LHCN-M2 (cell line): ENCODE results near the gene MTFP1. TPM values are rescaled to one million over a fixed set of nuclear protein-coding genes. Genes with fewer than 3 reads are reported as not detected.
A peak's percentile ranks its signal among the peaks of the same experiment; 100 is the strongest.
"Not testable (repeated sequence)": the region's sequence is repeated elsewhere in the genome, so short reads cannot be mapped to it uniquely, and the experiment has no call there.

ENCODE experiments used
- DNase-seq: peaks from one replicate; pipeline ENCODE4 v3.0.0-alpha.2; 2012; ENCODE audit warnings: low read depth
- polyA plus RNA-seq: library from polyadenylated mRNA; unstranded; fragments of >200 nt; gene quantifications from one replicate; pipeline ENCODE4 v1.2.1, GENCODE V29; 2012; ENCODE audit warnings: missing spikeins
- total RNA-seq: library from RNA; depleted of rRNA; stranded (reverse); fragments of >200 nt; gene quantifications from 2 replicates; pipeline ENCODE4 v1.2.3, GENCODE V29; 2014; rRNA removed

MTFP1 gene
- 30.0 and 32.2 TPM in 2 replicates for total RNA-seq
- 21.7 TPM for polyA plus RNA-seq

- peak; percentile 70 for DNase-seq
Measured at GRCh38 chr22:30425616-30426387, at the start of gene MTFP1. Gene MTFP1 (plus strand): TSS chr22:30425768. CDS start chr22:30425880, 112 bp downstream.

GRCh38 chr22:30380011-30380410, 45.6 kb upstream of the MTFP1 start:
- no peak for DNase-seq

- DNase-seq: no peak
Measured at GRCh38 chr22:30381264-30381663, 44.3 kb upstream of the MTFP1 start.

GRCh38 chr22:30382340-30382739, 43.2 kb upstream of the MTFP1 start:
- no peak for DNase-seq

- no peak for DNase-seq
Measured at GRCh38 chr22:30383061-30383460, 42.5 kb upstream of the MTFP1 start.

- no peak for DNase-seq
Measured at GRCh38 chr22:30385942-30386341, 39.6 kb upstream of the MTFP1 start.

DNA sequence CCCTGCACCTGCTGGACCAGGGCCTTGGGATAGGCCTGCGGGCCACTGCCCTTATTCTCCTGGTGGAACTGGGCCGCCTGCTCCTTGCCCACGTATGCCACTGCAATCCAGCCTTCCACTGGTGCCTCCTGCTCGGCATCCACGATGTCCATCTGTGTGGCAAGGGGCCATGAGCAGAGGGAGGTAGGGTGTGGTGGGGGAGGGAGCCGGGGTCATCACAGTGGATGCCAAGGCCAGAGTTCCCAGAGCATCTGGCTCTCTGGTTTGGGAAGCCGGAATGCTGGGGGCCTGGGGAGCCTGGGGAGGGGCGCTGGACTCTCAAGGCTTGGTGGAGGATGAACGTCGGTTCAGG, 39.0 kb upstream of the MTFP1 start:
- no peak for DNase-seq

GRCh38 chr22:30386960-30387827, 38.4 kb upstream of the MTFP1 start, which contains the start of gene RNF215:
Gene RNF215 (minus strand): TSS chr22:30387411. CDS start chr22:30387313, 98 bp downstream.
- peak; percentile 66 for DNase-seq

- peak; percentile 58 for DNase-seq
Measured at GRCh38 chr22:30390974-30391691, 34.4 kb upstream of the MTFP1 start.

DNA sequence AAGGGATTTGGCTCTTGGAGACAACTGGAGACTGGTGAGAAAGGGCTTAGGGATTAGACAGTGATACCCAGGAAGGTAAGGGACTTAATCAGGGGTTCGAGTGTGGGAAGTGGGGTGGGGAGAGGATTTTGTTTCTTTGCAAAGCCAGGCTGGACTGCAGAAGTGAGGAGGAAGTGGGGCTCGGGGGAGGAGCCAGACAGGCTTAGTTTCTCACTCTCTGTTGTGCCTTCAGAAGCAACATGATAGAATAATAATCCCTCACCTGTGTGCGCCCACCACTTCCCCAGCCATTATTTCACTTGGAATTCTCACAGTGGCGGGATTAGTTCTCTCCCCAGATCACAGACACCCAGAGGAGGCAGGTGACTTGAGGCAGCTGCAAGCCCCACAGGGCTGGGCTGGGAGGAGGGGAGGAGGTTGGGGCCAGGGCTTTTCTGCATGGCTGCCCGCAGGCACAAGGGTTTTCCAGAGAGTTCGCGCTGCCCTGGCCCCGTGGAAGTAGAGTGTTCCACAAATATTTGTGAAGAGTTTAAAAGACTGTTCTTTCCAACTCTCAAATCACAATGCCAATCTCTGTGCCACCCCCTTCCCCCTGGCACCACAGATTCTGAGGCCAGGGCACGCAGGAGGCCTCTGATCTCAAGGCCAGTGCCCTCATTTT, 32.8 kb upstream of the MTFP1 start:
- no peak for DNase-seq

- no peak for DNase-seq
Measured at GRCh38 chr22:30393322-30393680, 32.3 kb upstream of the MTFP1 start.

GRCh38 chr22:30393885-30394284, 31.7 kb upstream of the MTFP1 start:
- DNase-seq: no peak

DNA sequence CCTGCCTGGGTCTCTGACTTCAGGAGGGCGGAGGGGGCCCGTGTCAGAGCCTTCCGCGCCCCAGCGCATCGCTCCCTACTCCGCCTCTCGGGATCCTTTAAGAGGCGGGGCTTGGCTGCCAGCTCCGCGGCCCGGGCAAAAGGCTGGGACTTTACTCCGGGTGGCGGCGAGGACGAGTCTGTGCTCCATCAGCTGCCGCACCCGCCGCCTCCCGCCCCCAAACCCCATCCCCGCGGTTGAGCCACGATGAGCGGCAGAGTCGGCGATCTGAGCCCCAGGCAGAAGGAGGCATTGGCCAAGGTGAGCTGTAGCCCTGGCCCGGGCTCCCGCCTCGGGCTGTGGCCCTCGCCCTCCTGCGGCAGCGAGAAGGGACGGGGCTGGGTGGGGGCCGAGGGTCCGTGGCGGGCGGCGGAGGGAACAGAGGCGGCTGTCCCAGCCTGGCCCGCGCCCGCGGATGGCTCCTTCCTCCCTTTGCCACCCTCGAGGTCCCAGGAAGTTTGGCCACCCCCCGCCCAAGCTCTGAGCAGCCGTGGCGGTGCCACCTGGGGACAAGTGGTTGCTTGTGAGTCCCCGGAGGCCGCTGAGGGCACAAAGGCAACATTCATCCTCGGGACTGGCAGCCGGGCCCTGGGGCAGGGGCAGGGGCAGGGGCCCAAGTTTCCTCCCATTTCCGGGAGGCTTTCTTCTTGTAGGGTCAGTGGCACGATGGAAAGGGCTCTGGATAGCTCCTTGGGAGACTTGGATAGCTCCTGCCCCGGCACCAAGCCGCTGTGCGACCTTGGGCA, 28.5 kb upstream of the MTFP1 start, which contains the start of gene SEC14L2:
SEC14L2 (plus strand) TSS at position 148 of the 785 bp plus-strand sequence; CDS start at position 247, 99 bp downstream.
- DNase-seq: peak; percentile 56

DNA sequence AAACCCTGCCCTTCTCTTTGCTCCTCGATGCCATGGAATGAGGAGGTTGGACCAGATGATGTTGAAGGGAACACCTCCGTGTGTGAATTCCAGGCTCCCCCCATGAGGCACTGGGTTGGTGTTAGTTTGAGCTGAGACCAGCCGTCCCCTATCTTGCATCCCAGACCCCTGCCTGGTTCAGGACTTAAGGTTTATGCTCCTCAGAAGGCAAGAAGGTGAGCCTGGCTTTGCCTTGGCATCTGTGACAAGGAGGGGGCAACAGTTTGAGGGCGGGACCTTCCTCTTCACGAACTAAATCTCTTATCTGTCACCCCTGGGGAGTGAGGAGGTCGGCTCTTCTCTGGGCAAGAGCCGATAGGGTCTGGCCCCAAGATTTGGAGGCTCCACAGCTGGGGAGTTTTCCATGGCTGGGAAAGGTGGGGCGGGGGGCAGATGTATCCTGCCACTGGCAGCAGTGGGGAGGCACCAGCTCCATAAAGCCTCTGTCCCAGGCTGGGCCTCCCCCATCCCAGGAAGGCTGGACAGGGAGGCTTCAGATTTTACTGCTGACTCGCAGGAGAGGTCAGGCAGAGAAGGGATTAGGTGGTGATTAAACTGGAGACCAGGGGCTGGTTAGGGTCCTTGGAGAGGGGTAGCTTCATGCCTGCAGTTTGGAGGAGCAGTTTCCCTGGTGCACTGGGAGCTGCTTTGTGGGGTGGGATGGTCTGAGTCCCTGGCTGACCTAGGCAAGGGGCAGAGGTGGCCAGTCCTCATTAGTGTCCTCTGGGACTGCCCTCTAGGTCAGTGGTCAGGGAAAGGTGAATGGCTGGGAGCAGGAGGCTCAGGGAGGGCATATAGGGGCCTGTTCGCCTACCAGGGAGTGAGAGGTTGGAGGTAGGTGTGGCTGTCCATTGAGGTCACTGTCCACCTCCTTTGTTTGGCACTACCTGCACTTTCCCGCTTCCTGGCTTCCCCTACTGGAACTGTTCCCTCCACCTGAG, 27.6 kb upstream of the MTFP1 start:
- no peak for DNase-seq

DNA sequence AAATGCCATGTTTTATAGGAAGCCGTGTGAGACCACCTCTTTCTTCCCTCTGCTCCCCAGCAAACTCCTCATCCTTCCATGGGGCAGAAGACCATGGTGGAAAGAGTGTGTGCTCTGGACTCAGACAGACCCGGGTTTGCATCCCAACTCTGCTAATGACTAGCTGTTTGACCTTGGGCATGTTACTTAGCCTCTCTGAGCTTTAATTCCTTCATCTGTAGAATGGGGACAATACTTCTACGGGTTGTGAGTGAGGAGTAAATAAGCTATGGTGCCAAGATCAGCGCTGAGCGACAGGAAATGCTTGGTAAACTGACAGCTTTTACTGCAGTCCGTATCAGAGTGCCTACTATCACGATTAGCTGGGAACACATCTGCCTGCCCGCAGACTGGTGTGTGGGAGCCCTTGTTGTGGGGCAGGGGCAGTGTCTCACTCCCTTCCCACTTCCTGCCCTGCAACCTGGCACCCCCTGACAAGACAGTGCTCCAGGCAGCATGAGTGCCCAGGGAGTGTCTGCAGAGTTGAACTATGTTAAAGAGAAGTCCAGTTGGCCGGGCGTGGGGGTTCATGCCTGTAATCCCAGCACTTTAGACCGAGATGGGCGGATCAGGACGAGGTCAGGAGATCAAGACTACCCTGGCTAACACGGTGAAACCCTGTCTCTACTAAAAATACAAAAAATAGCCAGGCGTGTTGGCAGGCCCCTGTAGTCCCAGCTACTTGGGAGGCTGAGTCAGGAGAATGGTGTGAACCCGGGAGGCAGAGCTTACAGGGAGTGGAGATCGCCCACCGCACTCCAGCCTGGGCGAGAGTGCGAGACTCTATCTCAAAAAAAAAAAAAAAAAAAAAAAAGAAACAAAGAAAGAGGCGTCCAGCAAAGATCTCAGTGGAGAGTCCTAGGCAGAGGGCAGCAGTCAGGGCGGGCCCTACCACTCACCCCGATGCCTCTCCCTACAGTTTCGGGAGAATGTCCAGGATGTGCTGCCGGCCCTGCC, 26.6 kb upstream of the MTFP1 start:
- DNase-seq: no peak

DNA sequence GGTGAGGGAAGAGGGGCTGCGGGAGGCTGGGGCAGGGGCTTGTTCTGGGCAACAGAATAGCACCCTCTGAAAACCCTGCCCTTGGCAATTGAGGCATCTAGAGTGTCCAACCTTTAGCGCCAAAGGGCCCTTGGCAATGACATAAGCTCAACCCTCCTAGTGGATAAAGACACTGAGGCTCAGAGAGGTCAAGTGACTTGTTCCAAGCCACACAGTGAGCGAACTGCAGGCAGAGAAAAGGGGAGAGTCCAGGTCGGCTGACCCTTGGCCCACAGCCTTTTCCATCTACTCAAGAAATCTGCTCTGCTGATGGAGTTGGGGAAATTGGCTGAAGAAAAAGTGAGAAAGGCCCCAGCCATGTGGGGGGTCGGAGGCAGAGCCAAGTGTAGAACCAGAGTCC, 25.9 kb upstream of the MTFP1 start:
- no peak for DNase-seq

GRCh38 chr22:30400159-30400558, 25.4 kb upstream of the MTFP1 start:
- DNase-seq: no peak

GRCh38 chr22:30401024-30401423, 24.5 kb upstream of the MTFP1 start:
- DNase-seq: not testable (repeated sequence)
